ENCODE measurements around the gene ITGAD. TPM values are rescaled to one million over a fixed set of nuclear protein-coding genes. Genes with fewer than 3 reads are reported as not detected.

ITGAD gene
- total RNA-seq, 1 experiment from 2014 or later: not detected

DNA sequence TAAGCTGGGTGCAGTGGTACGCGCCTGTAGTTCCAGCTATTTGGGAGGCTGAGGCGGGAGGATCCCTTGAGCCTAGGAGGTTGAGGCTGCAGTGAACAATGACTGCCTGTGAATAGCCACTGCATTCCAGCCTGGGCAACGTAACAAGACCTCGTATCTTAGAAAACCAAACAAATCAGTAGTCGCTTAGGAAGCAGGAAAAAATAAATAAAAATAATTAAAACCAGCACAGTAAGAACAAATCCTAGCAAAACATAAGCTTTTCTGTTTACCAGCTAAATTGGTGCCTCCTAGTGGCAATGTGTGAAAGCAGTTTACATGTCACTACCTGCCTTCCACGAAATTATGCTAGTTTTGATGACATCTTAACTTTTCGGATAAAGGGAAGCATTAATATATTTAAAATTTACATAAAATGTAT is 67.5 kb downstream of the ITGAD start:
- H2BK5ac ChIP-seq (ENCODE audit: insufficient read length, low read length): no peak overlapping the region
- no CpG with 5 or more reads among the region's 8 CpGs for WGBS (ENCODE audit: extremely low coverage, insufficient read length, low lambda C conversion rate)
- H2AFZ ChIP-seq (ENCODE audit: low read length): no peak overlapping the region
- TF ChIP-seq, protein P1, sequence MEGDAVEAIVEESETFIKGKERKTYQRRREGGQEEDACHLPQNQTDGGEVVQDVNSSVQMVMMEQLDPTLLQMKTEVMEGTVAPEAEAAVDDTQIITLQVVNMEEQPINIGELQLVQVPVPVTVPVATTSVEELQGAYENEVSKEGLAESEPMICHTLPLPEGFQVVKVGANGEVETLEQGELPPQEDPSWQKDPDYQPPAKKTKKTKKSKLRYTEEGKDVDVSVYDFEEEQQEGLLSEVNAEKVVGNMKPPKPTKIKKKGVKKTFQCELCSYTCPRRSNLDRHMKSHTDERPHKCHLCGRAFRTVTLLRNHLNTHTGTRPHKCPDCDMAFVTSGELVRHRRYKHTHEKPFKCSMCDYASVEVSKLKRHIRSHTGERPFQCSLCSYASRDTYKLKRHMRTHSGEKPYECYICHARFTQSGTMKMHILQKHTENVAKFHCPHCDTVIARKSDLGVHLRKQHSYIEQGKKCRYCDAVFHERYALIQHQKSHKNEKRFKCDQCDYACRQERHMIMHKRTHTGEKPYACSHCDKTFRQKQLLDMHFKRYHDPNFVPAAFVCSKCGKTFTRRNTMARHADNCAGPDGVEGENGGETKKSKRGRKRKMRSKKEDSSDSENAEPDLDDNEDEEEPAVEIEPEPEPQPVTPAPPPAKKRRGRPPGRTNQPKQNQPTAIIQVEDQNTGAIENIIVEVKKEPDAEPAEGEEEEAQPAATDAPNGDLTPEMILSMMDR (conservative IDR thresholded peaks at IDR 0.05): peak; percentile 80
- Mint-ChIP-seq H3K36me3 (ENCODE audit: insufficient read depth in 1 of 3, low read depth in 3 of 3) (peaks cover 2 to 27% (median 24%) of the 10 kb centered on the region in 3 experiments; a peak in 6 of 7 replicates), H3K27me3 (ENCODE audit: low read depth) (no peaks in the 10 kb centered on the region), H3K4me1 (peaks cover 15 to 16% of the 10 kb centered on the region in 2 experiments), H3K4me3 (peak overlapping the region; percentile 81 to 88), H3K9me3 (peaks cover 0 to 2% of the 10 kb centered on the region in 2 experiments; a peak in 1 of 5 replicates), H3K27ac (peak overlapping the region in 2 of 3 experiments; percentile 97 to 98; a peak in 2 of 7 replicates)
- no peaks in the 10 kb centered on the region for H3K9me3 ChIP-seq (ENCODE audit: control insufficient read depth, low read depth, low read length)
- no peak overlapping the region for H4K91ac ChIP-seq (ENCODE audit: insufficient read length, low read depth, low read length)
- peaks cover 4% of the 10 kb centered on the region for H3K79me1 ChIP-seq (ENCODE audit: insufficient read depth, low read depth, low read length, poor library complexity, severe bottlenecking)
- H3T11ph ChIP-seq (ENCODE audit: low read length): no peak overlapping the region
- no peak overlapping the region for H2BK20ac ChIP-seq (ENCODE audit: low read depth, low read length, poor library complexity, severe bottlenecking)
- no peak overlapping the region for H2AK5ac ChIP-seq (ENCODE audit: insufficient read length, low read length)
- H3K18ac ChIP-seq (ENCODE audit: insufficient read length, low read depth, low read length): no peak overlapping the region
- no peak overlapping the region for H2BK120ac ChIP-seq (ENCODE audit: low read depth, low read length, poor library complexity, severe bottlenecking)
- H2BK12ac ChIP-seq (ENCODE audit: insufficient read length, low read depth, low read length): no peak overlapping the region
- no peak overlapping the region for H4K8ac ChIP-seq (replicated peaks; ENCODE audit: insufficient read length, low read depth, low read length)
- no peak for DNase-seq
- H4K5ac ChIP-seq (ENCODE audit: insufficient read length, low read depth, low read length): no peak overlapping the region
- no peak overlapping the region for H3K4ac ChIP-seq (ENCODE audit: low read depth, low read length)
- H3K9ac ChIP-seq (ENCODE audit: extremely low read depth, insufficient read length, low read length): no peak overlapping the region
- H3K56ac ChIP-seq (ENCODE audit: insufficient read length, low read depth, low read length): no peak overlapping the region
- H3K4me2 ChIP-seq (ENCODE audit: insufficient read depth, insufficient read length, low read length): peak overlapping the region; percentile 88
- H3K27me3 ChIP-seq (ENCODE audit: insufficient read depth, low read length): no peaks in the 10 kb centered on the region
- H4K20me1 ChIP-seq (ENCODE audit: control insufficient read depth, insufficient read depth, insufficient read length): no peaks in the 10 kb centered on the region
- no peaks in the 10 kb centered on the region; the same call in 1 of the 2 replicates for H3K79me2 ChIP-seq (ENCODE audit: insufficient read depth, low read length)
- H3K23me2 ChIP-seq (ENCODE audit: insufficient read length, low read depth, low read length, poor library complexity, severe bottlenecking): peaks cover 8% of the 10 kb centered on the region
- no peak overlapping the region for H3K27ac ChIP-seq (ENCODE audit: insufficient read length, low read depth, low read length)
- no peak overlapping the region for H3K23ac ChIP-seq (ENCODE audit: insufficient read length, low read depth, low read length)
- H2BK15ac ChIP-seq (ENCODE audit: low read depth, low read length): no peak overlapping the region
- peaks cover 2% of the 10 kb centered on the region; the same call in 1 of the 2 replicates for H3K4me1 ChIP-seq (ENCODE audit: insufficient read depth, low read length)
- H3K14ac ChIP-seq (ENCODE audit: insufficient read depth, low read length): no peak overlapping the region

All from H9 (cell line).